Caco-2 (cell line): ENCODE measurements around the gene ASAP2. TPM values are rescaled to one million over a fixed set of nuclear protein-coding genes. Genes with fewer than 3 reads are reported as not detected.

Experiments
- BruUV-seq: library from RNA; stranded (reverse); fragments of 400-500 nt; replicated peaks from 2 replicates; lab custom pipeline; 2021; lab: Mats Ljungman, UMichigan
- CTCF ChIA-PET: fragments of 300-600 bp; sonication (Branson Sonifier 250); formaldehyde crosslinking; loops from one replicate; lab custom pipeline; 2022; ENCODE audit warnings: antibody characterized with exemption; lab: Charles Lee
- POLR2A ChIA-PET: fragments of 300-600 bp; sonication (Branson Sonifier 250); formaldehyde crosslinking; loops from one replicate; lab custom pipeline; 2022; ENCODE audit warnings: antibody characterized with exemption; lab: Charles Lee
- DNase-seq, 2 experiments: peaks; one replicate each; pipeline versions ENCODE4 v3.0.0 to v3.0.0-alpha.2; 2020 to 2022
- H3K27me3 ChIP-seq: replicated peaks from 2 replicates; pipeline ENCODE4 v1.6.0; 2011; ENCODE audit warnings: low read length; ENCODE audit not compliant: control insufficient read depth, insufficient read depth
- H3K36me3 ChIP-seq: 2 replicates; pipeline ENCODE4 v1.5.1; 2011; ENCODE audit warnings: low read length; ENCODE audit not compliant: control insufficient read depth, insufficient read depth
- H3K4me1 ChIP-seq: fragments of 250-450 bp; sonication (Bioruptor Pico); 2 replicates; pipeline ENCODE4 v1.5.1; 2020; ENCODE audit warnings: mild to moderate bottlenecking
- H3K4me3 ChIP-seq: 2 replicates; pipeline ENCODE4 v1.5.1; 2011; ENCODE audit warnings: low read depth, mild to moderate bottlenecking, control low read depth, low read length
- H3K9me3 ChIP-seq: fragments of 250-450 bp; sonication (Bioruptor Pico); 2 replicates; pipeline ENCODE4 v1.5.1; 2020; ENCODE audit warnings: mild to moderate bottlenecking, moderate library complexity
- H3K27ac Mint-ChIP-seq: one replicate; pipeline ENCODE4 v1.8.0; 2022; ENCODE audit warnings: mixed read lengths; ENCODE audit not compliant: unreplicated experiment
- H3K27me3 Mint-ChIP-seq: one replicate; pipeline ENCODE4 v1.8.0; 2022; ENCODE audit warnings: mixed read lengths; ENCODE audit not compliant: insufficient read depth, unreplicated experiment
- H3K36me3 Mint-ChIP-seq: one replicate; pipeline ENCODE4 v1.8.0; 2022; ENCODE audit warnings: mild to moderate bottlenecking, mixed read lengths; ENCODE audit not compliant: insufficient read depth, unreplicated experiment
- H3K4me1 Mint-ChIP-seq: one replicate; pipeline ENCODE4 v1.8.0; 2022; ENCODE audit warnings: low read depth, mixed read lengths; ENCODE audit not compliant: unreplicated experiment
- H3K4me3 Mint-ChIP-seq: one replicate; pipeline ENCODE4 v1.8.0; 2022; ENCODE audit warnings: mild to moderate bottlenecking, moderate library complexity, mixed read lengths; ENCODE audit not compliant: unreplicated experiment
- H3K9me3 Mint-ChIP-seq: one replicate; pipeline ENCODE4 v1.8.0; 2022; ENCODE audit warnings: mixed read lengths; ENCODE audit not compliant: unreplicated experiment
- CTCF ChIP-seq, 2 experiments: fragments of 200-600 bp in 1 of 2; IDR thresholded peaks; 1 replicate in 1 of 2; 2 replicates in 1 of 2; pipeline versions ENCODE4 v1.5.1 to v1.8.0; 2011 to 2022; ENCODE audit warnings: antibody characterized with exemption in 1 of 2, control low read depth in 1 of 2, inconsistent platforms in 1 of 2, low read depth in 1 of 2, low read length in 1 of 2, mild to moderate bottlenecking in 1 of 2, moderate library complexity in 1 of 2; ENCODE audit not compliant: insufficient read depth in 1 of 2, severe bottlenecking in 1 of 2, unreplicated experiment in 1 of 2
- intact Hi-C: fragments of 100-400 bp; cut with micrococcal nuclease; formaldehyde crosslinking; loops from one replicate; pipeline ENCODE4 v1.10.0; 2022; ENCODE audit not compliant: unreplicated experiment
- total RNA-seq: library from RNA; stranded (reverse); gene quantifications from 2 replicates; pipeline ENCODE4 v1.2.3, GENCODE V29; 2022

The ASAP2 gene
- total RNA-seq, 1 experiment from 2014 or later, result 25.6 TPM

- H3K4me3 ChIP-seq, result no peak overlapping the region
- CTCF ChIA-PET, result interaction anchor here (1.0 kb wide), 2 partner anchors 23 to 104 kb away, joined by 3 to 6 read pairs; no protein-coding TSS in a partner anchor
- Mint-ChIP-seq H3K27ac (peak overlapping the region; percentile 73), H3K4me1 (peaks cover 21% of the 10 kb centered on the region), H3K4me3 (no peak overlapping the region), H3K9me3 (no peaks in the 10 kb centered on the region), H3K36me3 (peaks cover 8% of the 10 kb centered on the region), H3K27me3 (no peaks in the 10 kb centered on the region)
- intact Hi-C loops, result no loop called here
- BruUV-seq, result no TSS peak
- no peaks in the 10 kb centered on the region for H3K36me3 ChIP-seq
- peak; percentile 33 to 41 for DNase-seq
- H3K9me3 ChIP-seq, result no peaks in the 10 kb centered on the region
- H3K27me3 ChIP-seq, result no peaks in the 10 kb centered on the region
- POLR2A ChIA-PET, result no interaction called here
- H3K4me1 ChIP-seq, result peaks cover 19% of the 10 kb centered on the region
- TF ChIP-seq CTCF (IDR thresholded peaks at IDR 0.05; ENCODE audit: insufficient read depth in 1 of 2, low read depth in 1 of 2, low read length in 1 of 2, severe bottlenecking in 1 of 2, unreplicated experiment in 1 of 2), result no peak
Observed at GRCh38 chr2:9310377-9310776, 103.8 kb downstream of the ASAP2 start.

GRCh38 chr2:9310798-9311197 is 104.2 kb downstream of the ASAP2 start:
- no peaks in the 10 kb centered on the region for H3K27me3 ChIP-seq
- H3K4me3 ChIP-seq, result no peak overlapping the region
- peaks cover 19% of the 10 kb centered on the region for H3K4me1 ChIP-seq
- peak in 1 of 2 experiments; percentile 7 for DNase-seq
- intact Hi-C loops, result no loop called here
- CTCF ChIA-PET, result interaction anchor here (1.0 kb wide), 1 partner anchor 23 kb away, joined by 6 read pairs; no protein-coding TSS in a partner anchor
- Mint-ChIP-seq H3K4me3 (no peak overlapping the region), H3K36me3 (peaks cover 8% of the 10 kb centered on the region), H3K27ac (peak overlapping the region; percentile 73), H3K27me3 (no peaks in the 10 kb centered on the region), H3K9me3 (no peaks in the 10 kb centered on the region), H3K4me1 (peaks cover 21% of the 10 kb centered on the region)
- no peaks in the 10 kb centered on the region for H3K36me3 ChIP-seq
- H3K9me3 ChIP-seq, result no peaks in the 10 kb centered on the region
- no peak for TF ChIP-seq CTCF (IDR thresholded peaks at IDR 0.05; ENCODE audit: insufficient read depth in 1 of 2, low read depth in 1 of 2, low read length in 1 of 2, severe bottlenecking in 1 of 2, unreplicated experiment in 1 of 2)
- no TSS peak for BruUV-seq
- POLR2A ChIA-PET, result no interaction called here

- Histone ChIP-seq H3K36me3 (no peaks in the 10 kb centered on the region), H3K9me3 (no peaks in the 10 kb centered on the region), H3K27me3 (no peaks in the 10 kb centered on the region), H3K4me1 (peaks cover 19% of the 10 kb centered on the region), H3K4me3 (no peak overlapping the region)
- Mint-ChIP-seq H3K36me3 (peaks cover 8% of the 10 kb centered on the region), H3K4me3 (no peak overlapping the region), H3K27me3 (no peaks in the 10 kb centered on the region), H3K27ac (no peak overlapping the region), H3K4me1 (peaks cover 21% of the 10 kb centered on the region), H3K9me3 (no peaks in the 10 kb centered on the region)
- intact Hi-C loops, result no loop called here
- BruUV-seq, result no TSS peak
- peak in 1 of 2 experiments; percentile 12 for DNase-seq
- TF ChIP-seq CTCF (IDR thresholded peaks at IDR 0.05; ENCODE audit: insufficient read depth in 1 of 2, low read depth in 1 of 2, low read length in 1 of 2, severe bottlenecking in 1 of 2, unreplicated experiment in 1 of 2), result no peak
- CTCF ChIA-PET, result no interaction called here
- POLR2A ChIA-PET, result no interaction called here
Observed at GRCh38 chr2:9311488-9311887, 104.9 kb downstream of the ASAP2 start.
